Measurements from ENCODE around the gene HKDC1.
"Not testable (repeated sequence)": the region's sequence is repeated elsewhere in the genome, so short reads cannot be mapped to it uniquely, and the experiment has no call there.

HKDC1 gene, protein sequence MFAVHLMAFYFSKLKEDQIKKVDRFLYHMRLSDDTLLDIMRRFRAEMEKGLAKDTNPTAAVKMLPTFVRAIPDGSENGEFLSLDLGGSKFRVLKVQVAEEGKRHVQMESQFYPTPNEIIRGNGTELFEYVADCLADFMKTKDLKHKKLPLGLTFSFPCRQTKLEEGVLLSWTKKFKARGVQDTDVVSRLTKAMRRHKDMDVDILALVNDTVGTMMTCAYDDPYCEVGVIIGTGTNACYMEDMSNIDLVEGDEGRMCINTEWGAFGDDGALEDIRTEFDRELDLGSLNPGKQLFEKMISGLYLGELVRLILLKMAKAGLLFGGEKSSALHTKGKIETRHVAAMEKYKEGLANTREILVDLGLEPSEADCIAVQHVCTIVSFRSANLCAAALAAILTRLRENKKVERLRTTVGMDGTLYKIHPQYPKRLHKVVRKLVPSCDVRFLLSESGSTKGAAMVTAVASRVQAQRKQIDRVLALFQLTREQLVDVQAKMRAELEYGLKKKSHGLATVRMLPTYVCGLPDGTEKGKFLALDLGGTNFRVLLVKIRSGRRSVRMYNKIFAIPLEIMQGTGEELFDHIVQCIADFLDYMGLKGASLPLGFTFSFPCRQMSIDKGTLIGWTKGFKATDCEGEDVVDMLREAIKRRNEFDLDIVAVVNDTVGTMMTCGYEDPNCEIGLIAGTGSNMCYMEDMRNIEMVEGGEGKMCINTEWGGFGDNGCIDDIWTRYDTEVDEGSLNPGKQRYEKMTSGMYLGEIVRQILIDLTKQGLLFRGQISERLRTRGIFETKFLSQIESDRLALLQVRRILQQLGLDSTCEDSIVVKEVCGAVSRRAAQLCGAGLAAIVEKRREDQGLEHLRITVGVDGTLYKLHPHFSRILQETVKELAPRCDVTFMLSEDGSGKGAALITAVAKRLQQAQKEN

GRCh38 chr10:69220041-69220451 is at the start of gene HKDC1:
HKDC1 (plus strand) TSS chr10:69220332; CDS start chr10:69220436, 104 bp downstream.
- Mint-ChIP-seq H3K27ac (peak within 1 kb of the TSS in 1 of 2 donors; percentile 65), H3K4me1 (peaks cover 50% of the 10 kb centered on the region), H3K27me3 (peaks cover 11% of the 10 kb centered on the region), H3K4me3 (no peak within 1 kb of the TSS), H3K9me3 (no peaks in the 10 kb centered on the region)
- DNase-seq (no peak), ATAC-seq (no peak)

DNA sequence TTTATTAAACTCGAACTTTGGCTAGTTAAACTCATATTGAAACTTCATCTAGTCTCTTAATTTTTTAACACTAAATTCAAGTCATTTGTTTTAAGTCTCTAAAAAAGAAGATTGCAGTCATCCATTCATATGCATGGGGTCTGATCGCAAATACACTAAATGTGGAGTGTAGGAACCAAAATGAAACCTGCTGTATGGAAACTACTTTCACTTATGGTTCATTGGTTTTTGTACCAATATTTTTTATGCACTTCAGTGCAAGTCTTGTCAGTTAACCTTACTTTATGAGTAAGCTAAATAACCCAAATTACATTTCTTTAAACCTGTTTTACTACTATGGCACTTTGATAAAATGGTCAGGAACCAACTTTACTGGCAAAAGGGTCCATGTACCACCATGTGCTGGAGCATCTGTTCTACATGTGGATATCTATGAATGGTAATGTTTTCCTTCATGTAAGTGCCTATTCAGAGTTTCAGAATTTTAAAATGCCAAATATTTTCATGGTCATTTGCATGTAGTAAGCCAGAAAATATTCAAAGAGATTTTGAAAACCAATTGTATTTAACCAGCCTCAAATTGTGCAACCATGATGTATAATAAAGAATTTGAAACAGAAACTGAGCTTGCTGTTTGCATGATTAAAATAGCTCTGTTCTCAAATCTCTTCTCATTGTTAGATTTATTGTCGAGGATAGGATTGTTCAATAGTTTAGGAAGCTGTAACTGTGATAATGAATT is 47.7 kb upstream of the HKDC1 start:
- no peaks in the 10 kb centered on the region for H3K9me3 Mint-ChIP-seq
- no peak for ATAC-seq
- no peak overlapping the region for H3K4me3 Mint-ChIP-seq
- H3K27ac Mint-ChIP-seq = no peak overlapping the region
- no peaks in the 10 kb centered on the region for H3K4me1 Mint-ChIP-seq
- no peak for DNase-seq
- H3K27me3 Mint-ChIP-seq = no peaks in the 10 kb centered on the region

- H3K27ac Mint-ChIP-seq, ATAC-seq, H3K27me3 Mint-ChIP-seq, H3K9me3 Mint-ChIP-seq, H3K4me3 Mint-ChIP-seq, DNase-seq: not testable (repeated sequence)
- peaks cover 12% of the 10 kb centered on the region for H3K4me1 Mint-ChIP-seq
These were observed 44.8 kb upstream of the HKDC1 start for GRCh38 chr10:69175326-69175725.

GRCh38 chr10:69176823-69177222 is 43.3 kb upstream of the HKDC1 start:
- DNase-seq (no peak), ATAC-seq (no peak)
- peaks cover 26% of the 10 kb centered on the region for H3K4me1 Mint-ChIP-seq
- no peaks in the 10 kb centered on the region for H3K9me3 Mint-ChIP-seq
- no peak overlapping the region for H3K4me3 Mint-ChIP-seq
- no peaks in the 10 kb centered on the region for H3K27me3 Mint-ChIP-seq
- H3K27ac Mint-ChIP-seq = peak overlapping the region in 1 of 2 donors; percentile 35

DNA sequence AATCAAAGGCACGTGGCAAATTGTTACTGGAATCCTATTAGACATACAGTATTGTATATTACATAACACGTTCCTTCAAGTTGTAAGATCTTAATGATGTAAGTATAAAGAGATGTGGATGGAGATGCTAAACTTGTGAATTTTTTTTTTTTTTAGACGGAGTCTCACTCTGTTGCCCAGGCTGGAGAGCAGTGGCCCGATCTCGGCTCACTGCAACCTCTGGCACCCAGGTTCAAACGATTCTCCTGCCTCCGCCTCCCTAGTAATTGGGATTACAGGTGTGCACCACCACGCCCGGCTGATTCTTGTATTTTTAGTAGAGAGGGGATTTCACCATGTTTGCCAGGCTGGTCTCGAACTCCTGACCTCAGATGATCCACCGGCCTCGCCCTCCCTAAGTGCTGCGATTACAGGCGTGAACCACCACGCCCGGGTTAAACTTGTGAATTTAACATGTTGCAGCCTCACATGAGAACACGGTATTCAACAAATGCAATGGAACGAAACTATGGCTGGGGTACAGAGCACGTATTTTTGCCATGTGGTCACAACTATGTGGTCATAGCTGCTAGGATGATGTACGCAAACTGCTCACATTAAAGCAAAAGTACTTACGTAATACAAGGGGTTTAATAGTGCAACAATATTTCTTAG is 40.9 kb upstream of the HKDC1 start:
- no peaks in the 10 kb centered on the region for H3K27me3 Mint-ChIP-seq
- peak; percentile 62 for ATAC-seq
- H3K9me3 Mint-ChIP-seq = no peaks in the 10 kb centered on the region
- H3K4me1 Mint-ChIP-seq = peaks cover 36% of the 10 kb centered on the region
- DNase-seq = peak in 1 of 2 donors; percentile 30
- H3K4me3 Mint-ChIP-seq = peak overlapping the region; percentile 89 to 98
- peak overlapping the region; percentile 100 for H3K27ac Mint-ChIP-seq

GRCh38 chr10:69179743-69180524 is 40.2 kb upstream of the HKDC1 start, which contains the start of gene SUPV3L1:
SUPV3L1 (plus strand) TSS chr10:69180234; CDS start chr10:69180292, 58 bp downstream.
- Mint-ChIP-seq H3K27me3 (no peaks in the 10 kb centered on the region), H3K27ac (peak within 1 kb of the TSS; percentile 100), H3K4me1 (peaks cover 36% of the 10 kb centered on the region), H3K9me3 (no peaks in the 10 kb centered on the region), H3K4me3 (peak within 1 kb of the TSS; percentile 89 to 98)
- peak; percentile 94 for ATAC-seq
- peak; percentile 90 for DNase-seq

- no peaks in the 10 kb centered on the region for H3K9me3 Mint-ChIP-seq
- H3K4me1 Mint-ChIP-seq = peaks cover 38% of the 10 kb centered on the region
- ATAC-seq (peak; percentile 46), DNase-seq (peak in 1 of 2 donors; percentile 38)
- peak overlapping the region; percentile 100 for H3K27ac Mint-ChIP-seq
- peak overlapping the region; percentile 89 to 98 for H3K4me3 Mint-ChIP-seq
- no peaks in the 10 kb centered on the region for H3K27me3 Mint-ChIP-seq
These were observed 39.5 kb upstream of the HKDC1 start for GRCh38 chr10:69180525-69181204.

GRCh38 chr10:69181433-69181832 is 38.7 kb upstream of the HKDC1 start:
- ATAC-seq (no peak), DNase-seq (no peak)
- Mint-ChIP-seq H3K27me3 (no peaks in the 10 kb centered on the region), H3K4me3 (peak overlapping the region; percentile 89 to 98), H3K9me3 (no peaks in the 10 kb centered on the region), H3K4me1 (peaks cover 45% of the 10 kb centered on the region), H3K27ac (peak overlapping the region in 1 of 2 donors; percentile 100)

- DNase-seq = no peak
- Mint-ChIP-seq H3K27me3 (no peaks in the 10 kb centered on the region), H3K9me3 (no peaks in the 10 kb centered on the region), H3K4me3 (no peak overlapping the region), H3K4me1 (peaks cover 46% of the 10 kb centered on the region), H3K27ac (no peak overlapping the region)
- no peak for ATAC-seq
These were observed 38.1 kb upstream of the HKDC1 start for GRCh38 chr10:69182005-69182404.

- Mint-ChIP-seq H3K4me1 (peaks cover 23% of the 10 kb centered on the region), H3K27me3 (no peaks in the 10 kb centered on the region), H3K27ac (peak overlapping the region; percentile 52 to 81), H3K4me3 (no peak overlapping the region), H3K9me3 (no peaks in the 10 kb centered on the region)
- DNase-seq (no peak), ATAC-seq (no peak)
These were observed 33.6 kb upstream of the HKDC1 start for GRCh38 chr10:69186524-69186923.

- no peak for DNase-seq
- H3K9me3 Mint-ChIP-seq = no peaks in the 10 kb centered on the region
- no peak for ATAC-seq
- no peaks in the 10 kb centered on the region for H3K27me3 Mint-ChIP-seq
- H3K4me1 Mint-ChIP-seq = peaks cover 15% of the 10 kb centered on the region
- peak overlapping the region in 1 of 2 donors; percentile 97 for H3K27ac Mint-ChIP-seq
- H3K4me3 Mint-ChIP-seq = no peak overlapping the region
These were observed 19.1 kb upstream of the HKDC1 start for GRCh38 chr10:69201045-69201444.

DNA sequence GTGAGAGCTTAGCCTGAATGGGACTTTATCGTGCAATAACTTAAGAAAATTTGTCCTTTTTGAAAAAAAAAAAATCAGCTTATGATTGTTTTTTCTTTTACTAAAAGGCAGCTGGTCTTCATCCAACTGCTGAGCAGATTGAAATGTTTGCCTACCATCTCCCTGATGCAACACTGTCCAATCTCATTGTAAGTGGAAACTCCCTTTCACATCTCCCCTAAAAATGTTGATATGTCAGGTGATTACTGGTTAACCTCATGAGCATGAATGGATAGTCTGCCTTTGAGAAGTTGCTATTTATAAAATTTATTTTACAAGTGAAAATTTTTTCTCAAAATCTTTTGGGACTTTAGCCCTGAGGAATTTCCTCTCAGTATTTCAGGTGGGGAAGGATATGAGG is 17.8 kb upstream of the HKDC1 start:
- peaks cover 15% of the 10 kb centered on the region for H3K4me1 Mint-ChIP-seq
- DNase-seq = no peak
- ATAC-seq = peak; percentile 87
- H3K9me3 Mint-ChIP-seq = no peaks in the 10 kb centered on the region
- H3K27me3 Mint-ChIP-seq = no peaks in the 10 kb centered on the region
- peak overlapping the region; percentile 92 to 97 for H3K27ac Mint-ChIP-seq
- H3K4me3 Mint-ChIP-seq = peak overlapping the region in 1 of 2 donors; percentile 65

GRCh38 chr10:69208761-69209160 is 11.4 kb upstream of the HKDC1 start:
- DNase-seq (no peak), ATAC-seq (no peak)
- Mint-ChIP-seq H3K4me1 (peaks cover 13% of the 10 kb centered on the region), H3K4me3 (no peak overlapping the region), H3K27ac (no peak overlapping the region), H3K9me3 (no peaks in the 10 kb centered on the region), H3K27me3 (no peaks in the 10 kb centered on the region)

All from stimulated activated naive CD8-positive, alpha-beta T cell treated with anti-CD3 and anti-CD28 coated beads, Interleukin-15, amount 100 ng/mL, for 72 hours (primary cell).